LNCAP (cell line): ENCODE results near the gene DHX58.

Source experiments
- TF ChIP-seq, protein P1 (sequence below): fragments of 450-650 bp; IDR thresholded peaks from 2 replicates; pipeline ENCODE4 v1.5.1; 2017; ENCODE audit warnings: mild to moderate bottlenecking

Gene DHX58

GRCh38 chr17:42141382-42141781, 28.9 kb upstream of the DHX58 start:
- TF ChIP-seq, protein P1, sequence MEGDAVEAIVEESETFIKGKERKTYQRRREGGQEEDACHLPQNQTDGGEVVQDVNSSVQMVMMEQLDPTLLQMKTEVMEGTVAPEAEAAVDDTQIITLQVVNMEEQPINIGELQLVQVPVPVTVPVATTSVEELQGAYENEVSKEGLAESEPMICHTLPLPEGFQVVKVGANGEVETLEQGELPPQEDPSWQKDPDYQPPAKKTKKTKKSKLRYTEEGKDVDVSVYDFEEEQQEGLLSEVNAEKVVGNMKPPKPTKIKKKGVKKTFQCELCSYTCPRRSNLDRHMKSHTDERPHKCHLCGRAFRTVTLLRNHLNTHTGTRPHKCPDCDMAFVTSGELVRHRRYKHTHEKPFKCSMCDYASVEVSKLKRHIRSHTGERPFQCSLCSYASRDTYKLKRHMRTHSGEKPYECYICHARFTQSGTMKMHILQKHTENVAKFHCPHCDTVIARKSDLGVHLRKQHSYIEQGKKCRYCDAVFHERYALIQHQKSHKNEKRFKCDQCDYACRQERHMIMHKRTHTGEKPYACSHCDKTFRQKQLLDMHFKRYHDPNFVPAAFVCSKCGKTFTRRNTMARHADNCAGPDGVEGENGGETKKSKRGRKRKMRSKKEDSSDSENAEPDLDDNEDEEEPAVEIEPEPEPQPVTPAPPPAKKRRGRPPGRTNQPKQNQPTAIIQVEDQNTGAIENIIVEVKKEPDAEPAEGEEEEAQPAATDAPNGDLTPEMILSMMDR = no peak

DNA sequence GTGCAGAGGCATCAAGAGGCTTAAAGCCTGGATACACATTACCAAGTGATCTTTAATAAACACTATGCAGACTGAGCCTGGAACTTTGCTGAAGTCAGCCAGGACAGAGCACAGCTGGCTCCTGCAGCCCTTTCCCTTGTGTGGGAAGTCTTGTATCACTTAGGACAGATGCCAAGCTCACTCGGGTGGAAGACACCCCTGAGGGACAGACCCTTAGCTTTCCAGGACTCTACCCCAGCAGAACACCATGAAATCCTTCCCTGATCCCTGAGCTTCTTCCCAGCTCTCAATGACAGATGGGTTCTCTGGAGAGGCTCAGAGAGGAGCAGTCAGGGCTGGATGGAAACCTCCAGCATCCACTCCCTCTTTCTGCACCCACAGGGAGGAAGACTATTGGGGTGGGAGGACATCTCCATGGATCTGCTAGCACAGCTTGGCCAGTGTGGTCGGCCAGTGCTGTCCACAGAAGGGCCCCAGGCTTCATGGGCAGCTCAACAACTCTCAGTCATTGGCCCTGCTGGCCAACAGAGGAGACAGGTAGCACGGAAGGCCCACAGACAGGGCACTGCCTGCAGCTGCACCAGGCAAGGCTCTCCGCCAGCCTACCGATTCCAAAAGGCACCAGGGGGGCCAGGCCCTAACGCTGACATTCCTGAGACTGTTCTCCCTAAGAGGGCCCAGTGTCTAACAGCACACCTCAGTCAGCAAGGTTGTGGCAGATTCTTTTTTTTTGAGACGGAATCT, 26.4 kb upstream of the DHX58 start:
- TF ChIP-seq, protein P1 = no peak

- TF ChIP-seq, protein P1 = no peak
Observed at GRCh38 chr17:42136654-42137051, 24.1 kb upstream of the DHX58 start.

DNA sequence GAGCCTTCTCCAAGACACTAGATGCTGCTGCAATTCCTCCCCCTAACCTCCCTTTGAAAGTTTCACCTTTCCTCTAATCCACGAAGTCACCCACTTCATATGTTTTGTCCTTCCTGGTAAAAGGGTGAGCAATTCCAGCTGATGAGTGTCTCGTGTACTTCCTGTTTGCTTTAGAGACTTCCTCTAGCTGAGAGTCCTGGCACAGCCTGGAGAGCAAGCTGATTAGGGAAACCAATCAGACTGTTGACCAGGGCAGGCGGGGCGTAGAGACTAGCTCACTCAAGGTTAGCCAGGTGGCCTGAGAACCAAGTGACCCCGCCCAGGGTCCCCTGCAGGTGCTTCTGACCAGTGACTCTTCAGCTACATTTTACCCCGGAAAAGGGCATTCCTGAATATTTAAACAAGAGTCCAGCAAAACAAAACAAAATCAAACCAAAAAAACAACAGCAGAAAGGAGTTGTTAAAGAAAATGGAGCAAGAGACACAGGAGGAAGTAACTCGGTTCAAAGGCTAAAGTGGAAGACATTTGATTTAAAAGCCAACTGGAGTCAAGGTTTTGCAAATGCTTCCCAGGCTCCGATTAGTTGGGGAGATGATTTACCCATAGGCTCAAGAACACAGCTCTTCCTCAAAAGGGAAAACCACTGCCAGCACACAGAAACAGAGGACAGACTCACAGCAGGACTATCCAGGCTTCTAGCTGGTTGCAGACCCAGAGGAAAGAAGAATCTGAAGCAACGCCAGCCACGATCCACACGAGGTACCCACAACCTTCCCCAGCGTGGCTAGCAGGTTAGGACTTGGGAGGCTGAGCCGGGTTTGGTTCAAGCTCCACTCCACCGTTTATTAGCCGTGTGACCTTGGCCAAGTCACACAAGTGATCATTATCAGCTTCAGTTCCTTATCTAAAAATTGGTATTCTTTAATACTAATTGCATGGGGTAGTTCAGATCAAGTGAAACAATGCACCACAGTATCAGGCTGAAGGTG, 23.4 kb upstream of the DHX58 start:
- TF ChIP-seq, protein P1 = no peak

- TF ChIP-seq, protein P1 = no peak
Observed at GRCh38 chr17:42135151-42135550, 22.6 kb upstream of the DHX58 start.

- TF ChIP-seq, protein P1 = no peak
Observed at GRCh38 chr17:42133461-42134041, 21.0 kb upstream of the DHX58 start.

DNA sequence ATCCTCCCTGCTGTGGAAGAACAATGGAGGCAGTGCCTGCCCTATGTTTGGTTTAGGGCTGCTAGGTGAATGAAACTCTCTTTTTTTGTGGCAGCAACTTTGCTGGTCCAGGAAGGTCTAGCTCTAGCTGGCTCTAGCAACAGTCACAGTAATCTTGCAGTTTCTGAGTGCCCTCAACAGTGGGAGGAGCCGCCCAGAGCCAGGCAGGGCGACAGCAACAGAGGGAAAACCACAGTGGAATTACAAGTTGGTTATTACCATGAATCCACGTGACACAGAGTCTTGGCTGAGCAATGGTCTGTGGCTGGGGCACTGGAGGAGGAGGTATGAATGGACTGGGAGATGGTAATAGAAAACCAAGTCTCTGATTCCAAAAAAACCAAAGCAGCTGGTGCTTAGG, 20.4 kb upstream of the DHX58 start:
- TF ChIP-seq, protein P1 = no peak
